ENCODE measurements around the gene FIGN.

Gene FIGN

DNA sequence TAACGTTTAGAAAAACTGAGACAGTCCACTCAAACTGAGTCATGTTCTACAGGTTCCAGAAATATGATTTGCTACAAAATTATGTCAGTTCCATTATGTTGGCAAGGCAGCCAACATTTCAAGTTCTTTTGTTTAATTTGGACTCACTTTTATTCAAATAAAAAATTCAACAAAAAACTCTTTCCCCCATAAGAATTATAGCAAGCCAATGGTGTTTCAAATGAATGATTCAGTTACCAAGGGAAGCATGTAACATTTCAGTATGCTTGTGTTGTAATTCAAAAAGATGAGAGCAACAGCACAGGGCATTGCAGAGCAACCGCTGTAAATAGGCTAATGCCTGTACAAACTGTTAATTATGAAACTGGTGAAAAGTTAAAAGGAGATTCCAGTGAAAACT, 140.8 kb downstream of the FIGN start:
- H3K27me3 ChIP-seq (ENCODE audit: control insufficient read depth, insufficient read depth, low read length) = no peaks in the 10 kb centered on the region
- H3K27ac ChIP-seq (ENCODE audit: low read depth, low read length) = no peak overlapping the region
- H3K4me1 ChIP-seq (ENCODE audit: control insufficient read depth, insufficient read depth, low read length) = peaks cover 48% of the 10 kb centered on the region

DNA sequence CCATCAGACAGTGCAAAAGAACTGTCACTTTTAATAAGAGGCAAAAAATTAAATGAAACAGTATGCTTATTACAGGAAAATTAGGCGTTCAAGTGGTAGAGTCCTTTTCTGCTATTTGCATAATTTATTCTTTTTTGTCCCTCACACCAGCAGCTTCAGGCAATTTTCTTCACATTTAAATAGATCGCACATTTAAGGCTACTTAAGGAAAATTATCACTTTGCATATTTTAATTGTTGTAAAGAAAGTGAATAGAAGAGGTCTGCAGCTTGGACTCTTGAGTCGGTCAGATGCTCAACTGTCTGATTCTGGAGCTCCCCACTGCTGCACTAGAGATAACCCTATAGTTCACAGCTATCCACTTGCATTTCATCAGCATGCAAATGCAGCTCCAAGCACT, 141.3 kb downstream of the FIGN start:
- Histone ChIP-seq H3K27ac (ENCODE audit: low read depth, low read length) (no peak overlapping the region), H3K4me1 (ENCODE audit: control insufficient read depth, insufficient read depth, low read length) (peaks cover 42% of the 10 kb centered on the region), H3K4me3 (ENCODE audit: low read depth, low read length) (no peak overlapping the region), H3K9me3 (ENCODE audit: control insufficient read depth, insufficient read depth, low read length) (no peaks in the 10 kb centered on the region), H3K9ac (ENCODE audit: low read depth, low read length) (no peak overlapping the region), H3K36me3 (ENCODE audit: control insufficient read depth, insufficient read depth, low read length) (no peaks in the 10 kb centered on the region), H3K27me3 (ENCODE audit: control insufficient read depth, insufficient read depth, low read length) (no peaks in the 10 kb centered on the region)

More for the DNA sequence above, 140.8 kb downstream of the FIGN start:
- Histone ChIP-seq H3K9ac (ENCODE audit: low read depth, low read length) (no peak overlapping the region), H3K36me3 (ENCODE audit: control insufficient read depth, insufficient read depth, low read length) (no peaks in the 10 kb centered on the region), H3K4me3 (ENCODE audit: low read depth, low read length) (no peak overlapping the region), H3K9me3 (ENCODE audit: control insufficient read depth, insufficient read depth, low read length) (no peaks in the 10 kb centered on the region)

DNA sequence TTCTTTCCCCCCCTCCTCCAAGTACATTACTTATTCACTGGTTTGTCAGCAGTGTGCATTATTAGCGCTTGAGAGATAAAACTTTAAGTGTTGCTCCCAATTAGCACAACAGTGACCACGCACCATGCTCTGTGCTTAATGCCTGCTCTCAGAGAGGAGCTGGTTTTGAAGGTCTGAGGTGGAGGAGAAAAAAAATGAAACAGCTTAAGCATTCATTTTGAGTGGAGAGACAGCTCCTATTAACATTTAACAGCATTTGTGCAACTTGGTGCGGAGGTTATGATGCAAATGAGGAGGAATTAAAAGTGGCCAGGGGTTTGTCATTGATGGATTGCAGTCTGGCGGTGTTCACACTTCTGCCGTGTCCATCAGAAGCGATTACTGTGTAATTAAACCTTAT, 141.8 kb downstream of the FIGN start:
- Histone ChIP-seq H3K27ac (ENCODE audit: low read depth, low read length) (no peak overlapping the region), H3K36me3 (ENCODE audit: control insufficient read depth, insufficient read depth, low read length) (no peaks in the 10 kb centered on the region), H3K4me3 (ENCODE audit: low read depth, low read length) (no peak overlapping the region), H3K27me3 (ENCODE audit: control insufficient read depth, insufficient read depth, low read length) (no peaks in the 10 kb centered on the region), H3K4me1 (ENCODE audit: control insufficient read depth, insufficient read depth, low read length) (peaks cover 37% of the 10 kb centered on the region), H3K9me3 (ENCODE audit: control insufficient read depth, insufficient read depth, low read length) (no peaks in the 10 kb centered on the region), H3K9ac (ENCODE audit: low read depth, low read length) (no peak overlapping the region)

DNA sequence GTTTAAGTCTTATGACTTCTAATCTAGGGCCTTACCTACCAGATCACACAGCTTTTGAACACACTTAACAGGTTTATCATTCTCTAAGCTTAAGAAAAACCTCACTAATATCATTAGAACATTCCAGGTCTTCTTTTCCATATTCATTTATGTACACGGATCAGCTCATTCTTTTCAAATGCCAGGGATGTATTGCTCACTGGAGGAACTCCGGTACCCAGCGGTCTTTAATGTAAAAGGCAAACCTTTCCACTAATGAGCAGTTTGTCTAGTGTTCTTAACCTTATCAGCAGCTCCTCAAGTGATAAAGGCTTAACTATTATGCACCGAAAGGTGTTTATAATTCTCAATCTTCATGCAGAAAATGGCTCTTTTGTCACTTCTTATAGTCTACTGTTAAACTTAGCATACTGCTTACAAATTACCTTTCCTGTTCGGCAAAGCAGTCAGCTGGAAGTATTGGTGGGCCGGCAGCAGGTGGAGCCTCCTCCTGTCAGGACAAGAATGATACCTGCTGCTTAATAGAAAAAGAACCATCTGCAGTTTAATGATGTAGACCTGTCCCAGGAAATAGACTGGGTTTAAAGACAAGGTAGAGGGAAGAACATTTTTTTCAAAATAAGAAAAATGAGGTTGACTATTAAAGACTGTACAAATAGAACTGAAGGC, 142.7 kb downstream of the FIGN start:
- Histone ChIP-seq H3K27me3 (ENCODE audit: control insufficient read depth, insufficient read depth, low read length) (no peaks in the 10 kb centered on the region), H3K36me3 (ENCODE audit: control insufficient read depth, insufficient read depth, low read length) (no peaks in the 10 kb centered on the region), H3K4me1 (ENCODE audit: control insufficient read depth, insufficient read depth, low read length) (peaks cover 34% of the 10 kb centered on the region), H3K4me3 (ENCODE audit: low read depth, low read length) (no peak overlapping the region), H3K9ac (ENCODE audit: low read depth, low read length) (no peak overlapping the region), H3K9me3 (ENCODE audit: control insufficient read depth, insufficient read depth, low read length) (no peaks in the 10 kb centered on the region), H3K27ac (ENCODE audit: low read depth, low read length) (peak overlapping the region; percentile 21)

DNA sequence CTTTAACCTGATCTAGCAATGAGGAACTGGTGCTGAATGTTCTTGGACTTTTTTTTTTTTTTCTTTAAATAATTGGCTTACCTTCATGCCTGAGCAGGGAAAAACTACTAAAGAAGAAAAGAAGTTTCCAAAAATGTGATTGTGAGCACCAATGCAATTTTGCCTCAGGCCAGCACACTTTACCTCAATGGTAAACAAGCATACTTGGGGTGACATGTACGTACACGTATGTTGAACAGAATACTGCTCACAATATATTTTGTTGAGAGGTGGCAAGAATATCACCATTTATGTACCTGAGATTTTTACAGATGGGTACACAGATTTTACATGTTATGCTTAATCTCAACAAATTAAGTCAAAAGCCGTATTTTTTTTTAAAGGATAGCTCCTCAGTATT, 144.3 kb downstream of the FIGN start:
- Histone ChIP-seq H3K9ac (ENCODE audit: low read depth, low read length) (no peak overlapping the region), H3K9me3 (ENCODE audit: control insufficient read depth, insufficient read depth, low read length) (no peaks in the 10 kb centered on the region), H3K27me3 (ENCODE audit: control insufficient read depth, insufficient read depth, low read length) (no peaks in the 10 kb centered on the region), H3K27ac (ENCODE audit: low read depth, low read length) (no peak overlapping the region), H3K4me3 (ENCODE audit: low read depth, low read length) (no peak overlapping the region), H3K4me1 (ENCODE audit: control insufficient read depth, insufficient read depth, low read length) (peaks cover 26% of the 10 kb centered on the region), H3K36me3 (ENCODE audit: control insufficient read depth, insufficient read depth, low read length) (no peaks in the 10 kb centered on the region)

DNA sequence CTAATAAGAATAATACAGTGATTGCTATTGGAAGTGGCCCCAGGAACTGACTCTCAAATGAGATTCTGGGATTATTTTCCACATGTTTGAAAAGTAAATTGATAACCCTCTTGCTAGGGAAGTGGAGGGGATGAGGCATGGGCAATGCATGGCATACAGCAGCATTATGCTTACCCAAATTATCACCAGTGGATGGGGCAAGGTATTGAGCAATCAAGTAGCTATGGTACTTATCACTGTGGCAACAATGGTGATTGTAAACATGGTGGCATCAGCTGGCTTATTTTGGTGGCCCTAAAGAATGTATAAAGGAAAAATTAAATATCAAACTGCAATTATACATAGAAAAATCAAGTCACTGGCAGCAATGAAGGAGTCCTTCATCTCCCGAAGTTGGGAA, 155.1 kb downstream of the FIGN start:
- Histone ChIP-seq H3K4me1 (ENCODE audit: control insufficient read depth, insufficient read depth, low read length) (no peaks in the 10 kb centered on the region), H3K27ac (ENCODE audit: low read depth, low read length) (no peak overlapping the region), H3K9me3 (ENCODE audit: control insufficient read depth, insufficient read depth, low read length) (no peaks in the 10 kb centered on the region), H3K9ac (ENCODE audit: low read depth, low read length) (no peak overlapping the region), H3K27me3 (ENCODE audit: control insufficient read depth, insufficient read depth, low read length) (no peaks in the 10 kb centered on the region), H3K4me3 (ENCODE audit: low read depth, low read length) (no peak overlapping the region), H3K36me3 (ENCODE audit: control insufficient read depth, insufficient read depth, low read length) (no peaks in the 10 kb centered on the region)

DNA sequence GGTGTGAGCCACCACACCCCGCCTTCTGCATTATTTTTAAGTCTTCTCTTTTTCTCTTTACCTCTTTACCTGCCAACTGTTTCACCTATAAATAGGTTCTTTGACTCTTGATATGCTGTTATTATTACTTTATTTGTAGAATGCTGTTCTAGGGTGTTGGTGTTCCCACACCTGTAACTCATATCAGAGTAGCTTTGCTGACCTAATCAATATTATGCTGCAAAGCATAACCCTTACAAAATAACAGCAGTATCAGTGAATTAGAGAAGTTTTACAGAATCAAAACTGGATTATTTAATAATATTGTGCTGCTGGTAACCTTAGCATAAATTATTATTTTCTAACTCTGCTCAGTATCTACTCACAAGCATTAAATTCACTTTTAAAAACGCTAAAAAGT, 161.5 kb downstream of the FIGN start:
- Histone ChIP-seq H3K4me1 (ENCODE audit: control insufficient read depth, insufficient read depth, low read length) (no peaks in the 10 kb centered on the region), H3K4me3 (ENCODE audit: low read depth, low read length) (no peak overlapping the region), H3K9ac (ENCODE audit: low read depth, low read length) (no peak overlapping the region), H3K27ac (ENCODE audit: low read depth, low read length) (no peak overlapping the region), H3K36me3 (ENCODE audit: control insufficient read depth, insufficient read depth, low read length) (no peaks in the 10 kb centered on the region), H3K9me3 (ENCODE audit: control insufficient read depth, insufficient read depth, low read length) (no peaks in the 10 kb centered on the region), H3K27me3 (ENCODE audit: control insufficient read depth, insufficient read depth, low read length) (no peaks in the 10 kb centered on the region)

DNA sequence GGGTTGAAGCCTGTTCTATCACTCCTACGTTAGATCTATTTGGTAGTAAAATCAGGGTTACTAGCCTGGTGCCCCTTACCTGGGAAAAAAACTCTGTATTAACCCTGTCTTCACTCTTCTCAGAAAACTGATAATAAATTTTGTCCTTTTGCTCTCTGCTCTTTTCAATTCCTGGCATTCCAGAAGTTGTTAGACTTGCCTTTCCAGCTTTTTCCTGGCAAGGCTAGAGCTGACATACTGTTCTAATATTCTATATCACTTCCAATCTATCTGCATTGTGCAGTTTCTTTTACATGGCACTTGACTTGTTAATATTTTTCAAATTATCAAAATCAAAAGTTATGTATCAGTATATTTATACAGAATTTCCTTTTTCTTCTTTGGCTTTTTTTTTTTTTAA, 162.2 kb downstream of the FIGN start:
- Histone ChIP-seq H3K27ac (ENCODE audit: low read depth, low read length) (no peak overlapping the region), H3K4me1 (ENCODE audit: control insufficient read depth, insufficient read depth, low read length) (no peaks in the 10 kb centered on the region), H3K9ac (ENCODE audit: low read depth, low read length) (no peak overlapping the region), H3K36me3 (ENCODE audit: control insufficient read depth, insufficient read depth, low read length) (no peaks in the 10 kb centered on the region), H3K9me3 (ENCODE audit: control insufficient read depth, insufficient read depth, low read length) (no peaks in the 10 kb centered on the region), H3K4me3 (ENCODE audit: low read depth, low read length) (no peak overlapping the region), H3K27me3 (ENCODE audit: control insufficient read depth, insufficient read depth, low read length) (no peaks in the 10 kb centered on the region)

DNA sequence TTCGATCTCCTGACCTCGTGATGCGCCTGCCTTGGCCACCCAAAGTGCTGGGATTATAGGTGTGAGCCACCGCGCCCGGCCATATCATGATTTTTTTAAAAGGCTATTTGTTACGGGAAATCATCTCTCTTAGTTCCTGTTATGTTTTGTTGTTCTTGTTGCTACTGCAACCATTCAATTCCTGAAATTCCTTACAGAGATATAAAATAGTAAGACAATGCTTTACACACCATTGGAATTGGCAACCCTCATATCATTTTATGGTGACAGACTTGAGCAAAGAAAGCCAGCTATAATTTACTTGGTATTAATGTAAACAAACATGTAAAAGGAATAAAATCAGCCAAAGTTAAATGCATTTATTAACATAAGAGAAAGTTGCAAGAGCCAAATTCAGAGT, 163.0 kb downstream of the FIGN start:
- H3K27ac ChIP-seq (ENCODE audit: low read depth, low read length) = no peak overlapping the region
- no peaks in the 10 kb centered on the region for H3K9me3 ChIP-seq (ENCODE audit: control insufficient read depth, insufficient read depth, low read length)
- no peaks in the 10 kb centered on the region for H3K27me3 ChIP-seq (ENCODE audit: control insufficient read depth, insufficient read depth, low read length)
- no peak overlapping the region for H3K9ac ChIP-seq (ENCODE audit: low read depth, low read length)
- no peak overlapping the region for H3K4me3 ChIP-seq (ENCODE audit: low read depth, low read length)
- no peaks in the 10 kb centered on the region for H3K36me3 ChIP-seq (ENCODE audit: control insufficient read depth, insufficient read depth, low read length)
- no peaks in the 10 kb centered on the region for H3K4me1 ChIP-seq (ENCODE audit: control insufficient read depth, insufficient read depth, low read length)

DNA sequence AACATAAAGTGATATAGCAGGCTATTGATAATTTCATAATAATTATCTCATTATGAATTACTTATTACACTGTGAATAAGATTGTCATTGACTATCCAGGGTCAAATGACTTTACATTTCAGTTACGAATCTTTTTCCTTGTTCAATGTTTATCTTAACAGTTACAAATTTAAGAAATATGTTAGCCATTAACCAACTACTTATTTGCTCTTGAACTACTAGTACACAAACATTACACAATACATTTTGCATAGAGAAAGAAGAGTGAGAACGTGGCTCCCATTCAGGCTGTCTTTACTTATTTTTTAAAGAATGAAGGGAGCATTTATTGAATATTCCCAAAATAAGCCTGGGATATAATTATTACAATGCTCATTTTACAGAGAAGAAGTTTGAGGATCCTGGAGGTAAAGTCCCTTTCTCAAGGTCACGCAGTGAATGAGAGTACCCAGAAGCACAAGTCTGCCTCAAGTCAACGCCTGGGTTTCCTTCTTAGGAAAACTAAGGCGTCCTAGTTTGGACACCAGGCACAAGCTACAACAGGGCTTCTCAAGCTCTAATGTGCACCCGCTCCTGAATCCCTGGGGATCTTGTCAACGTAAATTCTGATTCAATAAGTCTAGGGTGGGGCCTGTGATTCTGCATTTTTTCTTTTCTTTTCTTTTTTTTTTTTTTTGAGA, 164.2 kb downstream of the FIGN start:
- H3K9ac ChIP-seq (ENCODE audit: low read depth, low read length) = no peak overlapping the region
- no peaks in the 10 kb centered on the region for H3K4me1 ChIP-seq (ENCODE audit: control insufficient read depth, insufficient read depth, low read length)
- H3K36me3 ChIP-seq (ENCODE audit: control insufficient read depth, insufficient read depth, low read length) = no peaks in the 10 kb centered on the region
- H3K27me3 ChIP-seq (ENCODE audit: control insufficient read depth, insufficient read depth, low read length) = no peaks in the 10 kb centered on the region
- no peak overlapping the region for H3K27ac ChIP-seq (ENCODE audit: low read depth, low read length)
- H3K4me3 ChIP-seq (ENCODE audit: low read depth, low read length) = no peak overlapping the region
- H3K9me3 ChIP-seq (ENCODE audit: control insufficient read depth, insufficient read depth, low read length) = no peaks in the 10 kb centered on the region

DNA sequence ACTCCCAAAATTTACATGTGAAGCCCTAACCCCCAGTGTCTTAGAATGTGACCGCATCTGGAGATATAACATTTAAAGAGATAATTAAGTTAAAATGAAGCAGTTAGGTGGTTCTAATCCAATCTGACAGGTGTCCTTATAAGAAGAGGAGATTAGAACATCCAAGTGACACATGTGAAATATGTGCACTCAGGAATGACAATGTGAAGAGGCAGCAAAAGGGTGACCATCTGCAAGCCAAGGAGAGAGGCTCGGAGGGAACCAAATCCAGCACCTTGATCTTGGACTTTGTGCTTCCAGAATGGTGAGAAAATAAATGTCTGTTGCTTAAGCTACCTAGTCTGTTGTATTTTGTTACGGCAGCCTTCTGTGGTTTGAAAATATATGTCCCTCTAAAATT, 165.4 kb downstream of the FIGN start:
- Histone ChIP-seq H3K9me3 (ENCODE audit: control insufficient read depth, insufficient read depth, low read length) (no peaks in the 10 kb centered on the region), H3K4me3 (ENCODE audit: low read depth, low read length) (no peak overlapping the region), H3K4me1 (ENCODE audit: control insufficient read depth, insufficient read depth, low read length) (no peaks in the 10 kb centered on the region), H3K27ac (ENCODE audit: low read depth, low read length) (no peak overlapping the region), H3K27me3 (ENCODE audit: control insufficient read depth, insufficient read depth, low read length) (no peaks in the 10 kb centered on the region), H3K9ac (ENCODE audit: low read depth, low read length) (no peak overlapping the region), H3K36me3 (ENCODE audit: control insufficient read depth, insufficient read depth, low read length) (no peaks in the 10 kb centered on the region)

Measured in HUES48 (cell line).